ENCODE data around the gene ZNF217.

Gene ZNF217

GRCh38 chr20:53574259-53574789, 19.3 kb downstream of the ZNF217 start:
- TF ChIP-seq REST (IDR thresholded peaks at IDR 0.05; ENCODE audit: low read depth) (no peak), CREB1 (IDR thresholded peaks at IDR 0.05; ENCODE audit: low read depth) (no peak), FOXM1 (IDR thresholded peaks at IDR 0.05; ENCODE audit: borderline replicate concordance, low read depth) (no peak), YY1 (IDR thresholded peaks at IDR 0.05; ENCODE audit: low read depth) (no peak), TCF12 (IDR thresholded peaks at IDR 0.05; ENCODE audit: low read depth) (no peak), EP300 (IDR thresholded peaks at IDR 0.05; ENCODE audit: borderline replicate concordance) (no peak), RAD21 (IDR thresholded peaks at IDR 0.05; ENCODE audit: low read depth) (no peak), USF1 (IDR thresholded peaks at IDR 0.05) (no peak), TAF1 (IDR thresholded peaks at IDR 0.05; ENCODE audit: low read depth) (no peak), NFIC (IDR thresholded peaks at IDR 0.05) (no peak), EGR1 (IDR thresholded peaks at IDR 0.05) (no peak), CEBPB (IDR thresholded peaks at IDR 0.05) (no peak), TEAD4 (IDR thresholded peaks at IDR 0.05) (no peak), MAX (IDR thresholded peaks at IDR 0.05) (no peak), ZBTB7A (IDR thresholded peaks at IDR 0.05; ENCODE audit: low read depth) (no peak)

- TF ChIP-seq YY1 (IDR thresholded peaks at IDR 0.05; ENCODE audit: low read depth) (no peak), TAF1 (IDR thresholded peaks at IDR 0.05; ENCODE audit: low read depth) (no peak), CREB1 (IDR thresholded peaks at IDR 0.05; ENCODE audit: low read depth) (no peak), USF1 (IDR thresholded peaks at IDR 0.05) (no peak), CEBPB (IDR thresholded peaks at IDR 0.05) (no peak), TCF12 (IDR thresholded peaks at IDR 0.05; ENCODE audit: low read depth) (no peak), TEAD4 (IDR thresholded peaks at IDR 0.05) (no peak), NFIC (IDR thresholded peaks at IDR 0.05) (no peak), EP300 (IDR thresholded peaks at IDR 0.05; ENCODE audit: borderline replicate concordance) (no peak)
Observed at GRCh38 chr20:53571555-53572286, 21.9 kb downstream of the ZNF217 start.

GRCh38 chr20:53570446-53571276, 23.0 kb downstream of the ZNF217 start:
- no peak for TF ChIP-seq NFIC (IDR thresholded peaks at IDR 0.05)
- TF ChIP-seq CEBPB (IDR thresholded peaks at IDR 0.05), result no peak
- no peak for TF ChIP-seq USF1 (IDR thresholded peaks at IDR 0.05)
- TF ChIP-seq MAX (IDR thresholded peaks at IDR 0.05), result no peak
- TF ChIP-seq REST (IDR thresholded peaks at IDR 0.05; ENCODE audit: low read depth), result no peak
- TF ChIP-seq ZBTB7A (IDR thresholded peaks at IDR 0.05; ENCODE audit: low read depth), result no peak
- no peak for TF ChIP-seq TEAD4 (IDR thresholded peaks at IDR 0.05)
- TF ChIP-seq YY1 (IDR thresholded peaks at IDR 0.05; ENCODE audit: low read depth), result no peak
- no peak for TF ChIP-seq FOXM1 (IDR thresholded peaks at IDR 0.05; ENCODE audit: borderline replicate concordance, low read depth)
- no peak for TF ChIP-seq TAF1 (IDR thresholded peaks at IDR 0.05; ENCODE audit: low read depth)
- no peak for TF ChIP-seq EP300 (IDR thresholded peaks at IDR 0.05; ENCODE audit: borderline replicate concordance)
- TF ChIP-seq RAD21 (IDR thresholded peaks at IDR 0.05; ENCODE audit: low read depth), result no peak
- TF ChIP-seq EGR1 (IDR thresholded peaks at IDR 0.05), result no peak
- TF ChIP-seq TCF12 (IDR thresholded peaks at IDR 0.05; ENCODE audit: low read depth), result no peak
- TF ChIP-seq CREB1 (IDR thresholded peaks at IDR 0.05; ENCODE audit: low read depth), result no peak

GRCh38 chr20:53569606-53570307, 23.9 kb downstream of the ZNF217 start:
- TF ChIP-seq ZBTB7A (IDR thresholded peaks at IDR 0.05; ENCODE audit: low read depth), result no peak
- no peak for TF ChIP-seq REST (IDR thresholded peaks at IDR 0.05; ENCODE audit: low read depth)
- TF ChIP-seq NFIC (IDR thresholded peaks at IDR 0.05), result no peak
- no peak for TF ChIP-seq EP300 (IDR thresholded peaks at IDR 0.05; ENCODE audit: borderline replicate concordance)
- no peak for TF ChIP-seq CEBPB (IDR thresholded peaks at IDR 0.05)
- TF ChIP-seq EGR1 (IDR thresholded peaks at IDR 0.05), result no peak
- no peak for TF ChIP-seq TCF12 (IDR thresholded peaks at IDR 0.05; ENCODE audit: low read depth)
- TF ChIP-seq TAF1 (IDR thresholded peaks at IDR 0.05; ENCODE audit: low read depth), result no peak
- no peak for TF ChIP-seq CREB1 (IDR thresholded peaks at IDR 0.05; ENCODE audit: low read depth)
- TF ChIP-seq MAX (IDR thresholded peaks at IDR 0.05), result no peak
- no peak for TF ChIP-seq RAD21 (IDR thresholded peaks at IDR 0.05; ENCODE audit: low read depth)
- TF ChIP-seq YY1 (IDR thresholded peaks at IDR 0.05; ENCODE audit: low read depth), result no peak
- no peak for TF ChIP-seq USF1 (IDR thresholded peaks at IDR 0.05)
- no peak for TF ChIP-seq TEAD4 (IDR thresholded peaks at IDR 0.05)
- no peak for TF ChIP-seq FOXM1 (IDR thresholded peaks at IDR 0.05; ENCODE audit: borderline replicate concordance, low read depth)

All from Ishikawa (cell line).